Cardiac muscle cell (in vitro differentiated cells and primary cell): ENCODE data around the gene SERPIND1. TPM values are rescaled to one million over a fixed set of nuclear protein-coding genes. Genes with fewer than 3 reads are reported as not detected.

ENCODE experiments used
- DNase-seq, 2 donors: peaks; one replicate each; pipeline versions ENCODE4 v3.0.0 to v3.0.0-alpha.2; 2010 to 2017; ENCODE audit warnings: low read depth in 1 of 2, low spot score in 1 of 2
- H3K27ac ChIP-seq: fragments of 200-600 bp; sonication (generic); 2 replicates; pipeline ENCODE4 v1.5.1; 2016
- H3K27me3 ChIP-seq: fragments of 200-600 bp; sonication (generic); 2 replicates; pipeline ENCODE4 v1.6.0; 2016; ENCODE audit warnings: control low read depth
- H3K36me3 ChIP-seq: fragments of 200-600 bp; sonication (generic); 2 replicates; pipeline ENCODE4 v1.5.1; 2016; ENCODE audit warnings: control low read depth
- H3K4me1 ChIP-seq: fragments of 200-600 bp; sonication (generic); 2 replicates; pipeline ENCODE4 v1.8.1; 2017; ENCODE audit warnings: low read depth, mild to moderate bottlenecking, mixed run types
- H3K4me3 ChIP-seq: fragments of 200-600 bp; sonication (generic); 2 replicates; pipeline ENCODE4 v1.5.1; 2016; ENCODE audit warnings: mild to moderate bottlenecking
- H3K9me3 ChIP-seq: fragments of 200-600 bp; sonication (generic); 2 replicates; pipeline ENCODE4 v1.5.1; 2017; ENCODE audit warnings: low read depth, mild to moderate bottlenecking, control low read depth
- CTCF ChIP-seq: IDR thresholded peaks from 2 replicates; pipeline ENCODE4 v1.5.1; 2012; ENCODE audit warnings: low read depth, mild to moderate bottlenecking, low read length
- polyA plus RNA-seq: library from polyadenylated mRNA; unstranded; fragments of >200 nt; fragmentation: Nextera tagmentation; extraction: Ambion mirVana; gene quantifications from 2 replicates; pipeline ENCODE4 v1.2.1, GENCODE V29; 2016
- total RNA-seq: library from RNA; depleted of rRNA; stranded (reverse); fragments of >200 nt; gene quantifications from 2 replicates; pipeline ENCODE4 v1.2.3, GENCODE V29; 2016

SERPIND1 gene
- total and polyA plus RNA-seq, 2 experiments from 2014 or later: 0.94 to 1.3 TPM

DNA sequence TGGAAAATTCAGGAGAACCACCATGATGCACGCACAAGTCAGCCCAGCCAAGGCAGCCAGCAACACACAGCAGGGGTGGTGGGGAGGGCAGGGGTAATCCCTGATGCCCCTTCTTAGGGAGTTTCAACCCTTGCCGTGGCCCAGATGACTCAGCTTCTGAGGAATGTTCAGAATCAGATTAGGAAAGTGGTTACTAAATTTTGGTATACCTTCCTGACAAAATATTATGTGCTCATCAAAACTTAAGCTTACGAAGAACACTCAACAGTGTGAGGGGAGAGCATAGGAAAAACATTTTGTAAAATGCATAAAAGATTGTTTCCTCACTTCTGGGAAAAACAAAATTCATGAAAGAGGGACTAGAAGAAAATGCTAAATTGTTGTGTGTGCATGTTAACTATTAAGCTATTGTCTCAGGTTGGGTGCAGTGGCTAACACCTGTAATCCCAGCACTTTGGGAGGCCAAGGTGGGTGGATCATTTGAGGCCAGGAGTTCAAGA is 32.1 kb downstream of the SERPIND1 start:
- no peak for TF ChIP-seq CTCF
- Histone ChIP-seq H3K4me1 (no peaks in the 10 kb centered on the region), H3K27ac (no peak overlapping the region), H3K9me3 (no peaks in the 10 kb centered on the region), H3K4me3 (no peak overlapping the region), H3K36me3 (peaks cover 54% of the 10 kb centered on the region), H3K27me3 (no peaks in the 10 kb centered on the region)
- DNase-seq: peak in 1 of 2 donors; percentile 28

DNA sequence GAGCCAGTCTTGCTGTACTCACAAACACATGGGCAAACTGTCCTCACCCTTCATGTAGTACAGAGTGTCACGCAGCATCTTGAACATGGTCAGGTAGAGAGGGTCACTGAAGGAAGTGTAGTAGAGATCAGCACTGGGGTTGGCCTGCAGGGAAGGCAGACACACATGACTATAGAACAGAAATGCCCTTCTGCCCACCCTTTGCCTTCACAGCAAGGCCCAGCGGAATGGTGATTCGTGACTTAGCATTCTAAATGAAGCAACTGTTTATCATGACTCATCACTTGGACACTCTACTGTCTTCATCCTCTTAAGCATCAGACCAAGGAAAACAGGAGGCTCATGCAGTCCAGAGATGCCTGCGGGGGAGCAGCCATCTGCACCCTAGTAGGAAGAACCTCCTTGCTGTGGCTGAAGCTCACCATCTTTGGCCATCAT is 33.4 kb downstream of the SERPIND1 start:
- Histone ChIP-seq H3K36me3 (peaks cover 49% of the 10 kb centered on the region), H3K4me3 (no peak overlapping the region), H3K9me3 (no peaks in the 10 kb centered on the region), H3K27me3 (no peaks in the 10 kb centered on the region), H3K27ac (no peak overlapping the region), H3K4me1 (no peaks in the 10 kb centered on the region)
- TF ChIP-seq CTCF: no peak
- DNase-seq: peak in 1 of 2 donors; percentile 76

GRCh38 chr22:20808844-20809243 is 34.9 kb downstream of the SERPIND1 start:
- TF ChIP-seq CTCF: no peak
- no peaks in the 10 kb centered on the region for H3K27me3 ChIP-seq
- peaks cover 47% of the 10 kb centered on the region for H3K36me3 ChIP-seq
- H3K27ac ChIP-seq: no peak overlapping the region
- H3K9me3 ChIP-seq: no peaks in the 10 kb centered on the region
- H3K4me1 ChIP-seq: no peaks in the 10 kb centered on the region
- H3K4me3 ChIP-seq: no peak overlapping the region
- DNase-seq: no peak

GRCh38 chr22:20809538-20810185 is 35.7 kb downstream of the SERPIND1 start:
- Histone ChIP-seq H3K27ac (no peak overlapping the region), H3K4me1 (no peaks in the 10 kb centered on the region), H3K4me3 (no peak overlapping the region), H3K9me3 (no peaks in the 10 kb centered on the region), H3K36me3 (peaks cover 42% of the 10 kb centered on the region), H3K27me3 (no peaks in the 10 kb centered on the region)
- no peak for TF ChIP-seq CTCF
- DNase-seq: no peak

GRCh38 chr22:20810645-20811044 is 36.7 kb downstream of the SERPIND1 start:
- DNase-seq: no peak
- no peaks in the 10 kb centered on the region for H3K9me3 ChIP-seq
- no peak overlapping the region for H3K27ac ChIP-seq
- no peak overlapping the region for H3K4me3 ChIP-seq
- no peaks in the 10 kb centered on the region for H3K27me3 ChIP-seq
- no peak for TF ChIP-seq CTCF
- H3K36me3 ChIP-seq: peaks cover 37% of the 10 kb centered on the region
- H3K4me1 ChIP-seq: no peaks in the 10 kb centered on the region
